A673 (cell line): Measurements from ENCODE around the gene LCT. TPM values are rescaled to one million over a fixed set of nuclear protein-coding genes. Genes with fewer than 3 reads are reported as not detected.

Experiments used
- BruUV-seq: library from RNA; stranded (reverse); fragments of 400-500 nt; replicated peaks from 2 replicates; lab custom pipeline; 2021; lab: Mats Ljungman, UMichigan
- CTCF ChIA-PET: fragments of 300-600 bp; sonication (Branson Sonifier 250); formaldehyde crosslinking; loops from one replicate; lab custom pipeline; 2022; ENCODE audit warnings: antibody characterized with exemption; lab: Charles Lee
- POLR2A ChIA-PET: fragments of 300-600 bp; sonication (Branson Sonifier 250); formaldehyde crosslinking; loops from one replicate; lab custom pipeline; 2022; ENCODE audit warnings: antibody characterized with exemption; ENCODE audit not compliant: low non-redundant PET; lab: Charles Lee
- DNase-seq: peaks from one replicate; pipeline ENCODE4 v3.0.0-alpha.2; 2015; ENCODE audit warnings: low spot score
- H3K27ac ChIP-seq: fragments of 200-600 bp; sonication (generic); 2 replicates; pipeline ENCODE4 v1.5.1; 2016; ENCODE audit warnings: mixed run types, low read depth, mild to moderate bottlenecking, mixed read lengths, antibody characterized with exemption, low read length; ENCODE audit not compliant: poor library complexity, severe bottlenecking
- H3K27me3 ChIP-seq: fragments of 200-600 bp; sonication (generic); replicated peaks from 2 replicates; pipeline ENCODE4 v1.6.1; 2017; ENCODE audit warnings: mixed run types, low read depth, mild to moderate bottlenecking, mixed read lengths, antibody characterized with exemption, low read length; ENCODE audit not compliant: insufficient read depth, poor library complexity
- H3K36me3 ChIP-seq: fragments of 200-600 bp; sonication (generic); 2 replicates; pipeline ENCODE4 v1.6.1; 2016; ENCODE audit warnings: mixed run types, mild to moderate bottlenecking, mixed read lengths, antibody characterized with exemption, low read length; ENCODE audit not compliant: insufficient read depth, poor library complexity, severe bottlenecking
- H3K4me1 ChIP-seq: fragments of 200-600 bp; sonication (generic); 2 replicates; pipeline ENCODE4 v1.6.1; 2017; ENCODE audit warnings: mixed run types, mild to moderate bottlenecking, mixed read lengths, antibody characterized with exemption, low read length; ENCODE audit not compliant: insufficient read depth, poor library complexity, severe bottlenecking
- H3K4me3 ChIP-seq: fragments of 200-600 bp; sonication (generic); 2 replicates; pipeline ENCODE4 v1.5.1; 2016; ENCODE audit warnings: low read depth, mixed run types, mild to moderate bottlenecking, mixed read lengths, low read length; ENCODE audit not compliant: poor library complexity, severe bottlenecking
- H3K9me3 ChIP-seq: fragments of 200-600 bp; sonication (generic); 2 replicates; pipeline ENCODE4 v1.6.1; 2016; ENCODE audit warnings: mixed run types, low read depth, mild to moderate bottlenecking, mixed read lengths, antibody characterized with exemption, low read length; ENCODE audit not compliant: poor library complexity, severe bottlenecking
- CTCF ChIP-seq: fragments of 300-800, 200-600 bp; sonication (generic); conservative IDR thresholded peaks from 2 replicates; pipeline ENCODE4 v1.5.1; 2017; ENCODE audit warnings: low read depth, mild to moderate bottlenecking, antibody characterized with exemption, low read length, moderate library complexity, mixed read lengths
- EZH2 ChIP-seq: fragments of 200-600 bp; sonication (generic); IDR thresholded peaks from 2 replicates; pipeline ENCODE4 v1.6.1; 2017; ENCODE audit warnings: borderline replicate concordance, low read depth, mild to moderate bottlenecking, mixed read lengths, antibody characterized with exemption, low read length; ENCODE audit not compliant: poor library complexity, severe bottlenecking
- intact Hi-C: fragments of 100-400 bp; cut with micrococcal nuclease; formaldehyde crosslinking; loops from one replicate; pipeline ENCODE4 v1.10.0; 2022; ENCODE audit not compliant: unreplicated experiment
- total RNA-seq: library from RNA; stranded (reverse); gene quantifications from 2 replicates; pipeline ENCODE4 v1.2.3, GENCODE V29; 2021

LCT gene
- total RNA-seq, 1 experiment from 2014 or later, result 0.39 TPM

GRCh38 chr2:135773917-135774316 is 63.1 kb downstream of the LCT start:
- Histone ChIP-seq H3K27ac (no peak overlapping the region), H3K27me3 (no peaks in the 10 kb centered on the region), H3K9me3 (no peaks in the 10 kb centered on the region), H3K36me3 (peaks cover 93% of the 10 kb centered on the region), H3K4me1 (no peaks in the 10 kb centered on the region), H3K4me3 (no peak overlapping the region)
- peak; percentile 56 for DNase-seq
- BruUV-seq, result no TSS peak
- POLR2A ChIA-PET, result interaction anchor here (0.5 kb wide), 1 partner anchor 620 kb away, joined by 8 read pairs; no protein-coding TSS in a partner anchor
- CTCF ChIA-PET, result no interaction called here
- intact Hi-C loops, result no loop called here
- TF ChIP-seq EZH2 (no peak), CTCF (no peak)

- Histone ChIP-seq H3K36me3 (peaks cover 87% of the 10 kb centered on the region), H3K27me3 (no peaks in the 10 kb centered on the region), H3K27ac (no peak overlapping the region), H3K4me3 (no peak overlapping the region), H3K9me3 (no peaks in the 10 kb centered on the region), H3K4me1 (no peaks in the 10 kb centered on the region)
- ChIA-PET POLR2A (interaction anchor here (0.5 kb wide), 1 partner anchor 620 kb away, joined by 8 read pairs; no protein-coding TSS in a partner anchor), CTCF (no interaction called here)
- intact Hi-C loops, result no loop called here
- TF ChIP-seq EZH2 (no peak), CTCF (no peak)
- no TSS peak for BruUV-seq
- no peak for DNase-seq
These were observed 63.7 kb downstream of the LCT start for GRCh38 chr2:135773319-135773718.

GRCh38 chr2:135768863-135769262 is 68.1 kb downstream of the LCT start:
- Histone ChIP-seq H3K36me3 (peaks cover 84% of the 10 kb centered on the region), H3K27ac (no peak overlapping the region), H3K9me3 (no peaks in the 10 kb centered on the region), H3K4me1 (no peaks in the 10 kb centered on the region), H3K27me3 (no peaks in the 10 kb centered on the region), H3K4me3 (no peak overlapping the region)
- ChIA-PET CTCF (no interaction called here), POLR2A (no interaction called here)
- no TSS peak for BruUV-seq
- no peak for TF ChIP-seq CTCF
- no peak for TF ChIP-seq EZH2
- intact Hi-C loops, result no loop called here
- no peak for DNase-seq
